GM18867 (cell line): Measurements from ENCODE around the gene LY86.

Source experiments
- ATAC-seq: cut with Tn5 transposase; IDR thresholded peaks from one replicate; pipeline ENCODE4 v1.9.1; 2021; ENCODE audit warnings: mild to moderate bottlenecking, moderate library complexity; ENCODE audit not compliant: unreplicated experiment

The LY86 gene

GRCh38 chr6:6699741-6700367 lies 111.3 kb downstream of the LY86 start:
- ATAC-seq, result no peak

GRCh38 chr6:6700407-6701270 lies 112.1 kb downstream of the LY86 start:
- no peak for ATAC-seq

- ATAC-seq, result no peak
These were observed 113.3 kb downstream of the LY86 start for GRCh38 chr6:6701864-6702263.

- ATAC-seq, result no peak
These were observed 115.2 kb downstream of the LY86 start for GRCh38 chr6:6703699-6704098.
